Esophagus muscularis mucosa (tissue), 4 donors: Measurements from ENCODE around the gene PIAS4. TPM values are rescaled to one million over a fixed set of nuclear protein-coding genes. Genes with fewer than 3 reads are reported as not detected.

Source experiments
- DNase-seq: peaks from one replicate; pipeline ENCODE4 v3.0.0-alpha.2; 2017; ENCODE audit errors: extremely low spot score
- H3K27ac ChIP-seq, 4 donors: fragments of 200-600 bp; sonication (generic); replicated peaks in 1 of 4; 1 replicate in 3 of 4; 2 replicates in 1 of 4; pipeline ENCODE4 v1.5.1; 2016 to 2019; ENCODE audit warnings: mild to moderate bottlenecking in 1 of 4
- H3K27me3 ChIP-seq, 4 donors: fragments of 200-600 bp; sonication (generic); one replicate each; pipeline versions ENCODE4 v1.5.1 to v1.6.0; 2016 to 2019
- H3K36me3 ChIP-seq, 4 donors: fragments of 200-600 bp; sonication (generic); one replicate each; pipeline ENCODE4 v1.5.1; 2016 to 2019
- H3K4me1 ChIP-seq, 4 donors: fragments of 200-600 bp; sonication (generic); one replicate each; pipeline ENCODE4 v1.5.1; 2016 to 2019
- H3K4me3 ChIP-seq, 4 donors: fragments of 200-600 bp; sonication (generic); 1 replicate in 2 of 4; 2 replicates in 2 of 4; pipeline ENCODE4 v1.5.1; 2016 to 2019; ENCODE audit warnings: mild to moderate bottlenecking in 4 of 4, moderate library complexity in 1 of 4
- H3K9me3 ChIP-seq, 4 donors: fragments of 200-600 bp; sonication (generic); 1 replicate in 3 of 4; 2 replicates in 1 of 4; pipeline ENCODE4 v1.5.1; 2016 to 2019
- CTCF ChIP-seq, 3 experiments: fragments of 200-600 bp in 2 of 3; fragments of 450-650 bp in 1 of 3; sonication (generic) in 2 of 3; IDR thresholded peaks; one replicate each; pipeline ENCODE4 v1.5.1; 2017 to 2019; ENCODE audit warnings: antibody characterized with exemption in 3 of 3, mild to moderate bottlenecking in 2 of 3, moderate library complexity in 1 of 3
- EP300 ChIP-seq: sonication (generic); formaldehyde crosslinking; IDR thresholded peaks from one replicate; pipeline ENCODE4 v1.6.1; 2017; ENCODE audit warnings: antibody characterized with exemption
- POLR2A ChIP-seq: fragments of 450-650 bp; IDR thresholded peaks from one replicate; pipeline ENCODE4 v1.6.1; 2017; ENCODE audit warnings: antibody characterized with exemption, moderate library complexity, mild to moderate bottlenecking, low read depth
- POLR2AphosphoS5 ChIP-seq, 2 donors: sonication (generic); formaldehyde crosslinking; IDR thresholded peaks; one replicate each; pipeline ENCODE4 v1.6.1; 2017; ENCODE audit warnings: antibody characterized with exemption in 2 of 2
- WGBS: methylation state at CpG from one replicate; pipeline ENCODE4 v1.1.5; 2018; 5-methylcytosine and 5-hydroxymethylcytosine counted together
- intact Hi-C: fragments of 100-400 bp; cut with DNase I; formaldehyde crosslinking; loops from one replicate; pipeline ENCODE4 v1.15.1; 2023
- total RNA-seq, 4 donors: library from RNA; depleted of rRNA; stranded (reverse); fragments of >200 nt; gene quantifications; one replicate each; pipeline versions ENCODE4 v1.1.0 to v1.2.1, GENCODE V29; 2016

The PIAS4 gene
- total RNA-seq, 4 donors from 2014 or later, result 16.6 to 34.1 (median 24.8) TPM

GRCh38 chr19:4015705-4016402 is 8.3 kb downstream of the PIAS4 start:
- WGBS, result 48% methylated on average over 5 of the region's 37 CpGs
- intact Hi-C loops, result loop anchor here (5.0 kb wide), 1 partner anchor 41 kb away; no protein-coding TSS in a partner anchor
- TF ChIP-seq EP300 (no peak), POLR2AphosphoS5 (IDR thresholded peaks at IDR 0.05) (peak in 1 of 2 donors; percentile 49), POLR2A (no peak)
- Histone ChIP-seq H3K4me3 (peak overlapping the region; percentile 20 to 41 (median 34)), H3K27me3 (no peaks in the 10 kb centered on the region), H3K36me3 (peaks cover 14 to 44% (median 32%) of the 10 kb centered on the region in 4 donors), H3K4me1 (peaks cover 52 to 92% (median 85%) of the 10 kb centered on the region in 4 donors), H3K9me3 (no peaks in the 10 kb centered on the region), H3K27ac (peak overlapping the region; percentile 72 to 84 (median 74))
- no peak for DNase-seq

GRCh38 chr19:4016486-4016885 is 8.9 kb downstream of the PIAS4 start:
- no peaks in the 10 kb centered on the region for H3K27me3 ChIP-seq
- H3K27ac ChIP-seq, result peak overlapping the region; percentile 72 to 84 (median 74)
- no peak for DNase-seq
- 65% methylated on average over 8 of the region's 12 CpGs for whole genome bisulfite sequencing
- TF ChIP-seq POLR2A (no peak), CTCF (IDR thresholded peaks at IDR 0.05) (no peak), POLR2AphosphoS5 (IDR thresholded peaks at IDR 0.05) (no peak), EP300 (no peak)
- peaks cover 46 to 92% (median 79%) of the 10 kb centered on the region in 4 donors for H3K4me1 ChIP-seq
- intact Hi-C loops, result loop anchor here (5.0 kb wide), 1 partner anchor 41 kb away; no protein-coding TSS in a partner anchor
- peaks cover 14 to 44% (median 29%) of the 10 kb centered on the region in 4 donors for H3K36me3 ChIP-seq
- H3K4me3 ChIP-seq, result no peak overlapping the region
- no peaks in the 10 kb centered on the region for H3K9me3 ChIP-seq

DNA sequence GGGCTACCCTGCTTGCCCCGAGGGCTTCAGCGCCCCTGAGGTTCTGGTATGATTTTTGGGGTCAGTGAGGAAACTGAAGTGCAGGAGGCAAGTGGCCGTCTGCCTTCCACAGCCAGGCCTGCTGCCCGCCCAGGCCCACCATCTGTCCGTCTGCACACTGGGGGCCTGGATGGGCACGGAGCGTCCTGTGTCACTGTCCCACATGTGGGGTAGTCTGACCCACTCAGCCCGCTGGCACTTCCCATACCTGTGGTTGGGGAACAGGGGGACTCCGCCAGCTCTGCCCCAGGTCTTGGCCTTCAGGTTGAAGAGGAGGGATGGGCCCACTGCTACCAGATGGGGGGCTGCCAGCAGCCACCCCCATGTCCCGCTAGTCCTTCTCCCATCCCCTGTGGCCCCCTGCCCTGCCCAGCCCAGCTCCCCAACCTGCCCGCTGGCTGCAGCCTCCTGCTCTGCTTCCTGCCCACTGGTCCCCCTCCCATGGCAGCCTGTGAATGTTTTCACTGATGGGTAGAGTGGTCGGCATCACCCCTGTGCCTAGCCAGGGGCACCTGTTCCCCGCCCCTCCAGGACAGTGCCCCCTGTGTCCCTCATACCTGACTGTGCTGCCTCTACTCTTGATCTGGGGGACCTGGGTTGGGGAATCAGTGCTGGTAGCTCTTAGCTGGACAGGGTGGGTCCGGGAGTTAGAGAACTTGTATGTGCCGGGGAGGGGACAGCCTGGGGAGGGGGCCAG is 9.5 kb downstream of the PIAS4 start:
- no peak for DNase-seq
- Histone ChIP-seq H3K4me3 (no peak overlapping the region), H3K4me1 (peaks cover 45 to 88% (median 75%) of the 10 kb centered on the region in 4 donors), H3K9me3 (no peaks in the 10 kb centered on the region), H3K36me3 (peaks cover 14 to 44% (median 29%) of the 10 kb centered on the region in 4 donors), H3K27ac (peak overlapping the region; percentile 72 to 84 (median 74)), H3K27me3 (no peaks in the 10 kb centered on the region)
- no peak for TF ChIP-seq POLR2AphosphoS5 (IDR thresholded peaks at IDR 0.05)
- no peak for TF ChIP-seq POLR2A
- TF ChIP-seq EP300, result no peak
- TF ChIP-seq CTCF (IDR thresholded peaks at IDR 0.05), result no peak
- intact Hi-C loops, result loop anchor here (5.0 kb wide), 1 partner anchor 40 kb away; no protein-coding TSS in a partner anchor
- WGBS, result 91% methylated on average over 9 of the region's 15 CpGs

- peak overlapping the region in 2 of 4 donors; percentile 47 to 78 for H3K27ac ChIP-seq
- no peaks in the 10 kb centered on the region for H3K27me3 ChIP-seq
- no peak for TF ChIP-seq CTCF (IDR thresholded peaks at IDR 0.05)
- no peak for TF ChIP-seq POLR2AphosphoS5 (IDR thresholded peaks at IDR 0.05)
- TF ChIP-seq EP300, result no peak
- no peak for TF ChIP-seq POLR2A
- intact Hi-C loops, result loop anchor here (5.0 kb wide), 1 partner anchor 39 kb away; no protein-coding TSS in a partner anchor
- no peak overlapping the region for H3K4me3 ChIP-seq
- DNase-seq, result no peak
- H3K9me3 ChIP-seq, result no peaks in the 10 kb centered on the region
- H3K36me3 ChIP-seq, result peaks cover 10 to 40% (median 24%) of the 10 kb centered on the region in 4 donors
- H3K4me1 ChIP-seq, result peaks cover 38 to 77% (median 64%) of the 10 kb centered on the region in 4 donors
- WGBS, result 84% methylated on average over 22 of the region's 22 CpGs
These were observed 10.6 kb downstream of the PIAS4 start for GRCh38 chr19:4018140-4018613.
